ENCODE data around the gene INKA2. TPM values are rescaled to one million over a fixed set of nuclear protein-coding genes. Genes with fewer than 3 reads are reported as not detected.

INKA2 gene
- total RNA-seq, 2 donors from 2014 or later, result 1.0 TPM; not detected in 1

GRCh38 chr1:111709986-111710385 lies 29.2 kb downstream of the INKA2 start:
- DNase-seq, result no peak
- Histone ChIP-seq H3K27ac (no peak overlapping the region), H3K27me3 (no peaks in the 10 kb centered on the region), H3K4me3 (no peak overlapping the region), H3K4me1 (no peaks in the 10 kb centered on the region), H3K36me3 (replicated peaks in 1 of 2; ENCODE audit: insufficient read depth in 1 of 2, low read depth in 2 of 2) (peaks cover 0 to 5% of the 10 kb centered on the region in 2 donors), H3K9me3 (no peaks in the 10 kb centered on the region)
- TF ChIP-seq CTCF (IDR thresholded peaks at IDR 0.05) (no peak), POLR2A (IDR thresholded peaks at IDR 0.05) (no peak)
- ATAC-seq, result no peak
- intact Hi-C loops (cut with DNase I), result no loop called here
- WGBS, 2 donors, result 48 to 59% methylated on average over 1 of the region's 1 CpG

- ATAC-seq, result no peak
Observed at GRCh38 chr1:111707906-111708305, 31.3 kb downstream of the INKA2 start.

GRCh38 chr1:111706921-111707320 lies 32.3 kb downstream of the INKA2 start:
- peaks cover 0 to 7% of the 10 kb centered on the region in 2 donors for H3K36me3 ChIP-seq (replicated peaks in 1 of 2; ENCODE audit: insufficient read depth in 1 of 2, low read depth in 2 of 2)
- intact Hi-C loops (cut with DNase I), result no loop called here
- no peak for TF ChIP-seq CTCF (IDR thresholded peaks at IDR 0.05)
- no peak for TF ChIP-seq POLR2A (IDR thresholded peaks at IDR 0.05)

More at GRCh38 chr1:111707906-111708305, 31.3 kb downstream of the INKA2 start:
- intact Hi-C loops (cut with DNase I), result no loop called here
- Histone ChIP-seq H3K9me3 (no peaks in the 10 kb centered on the region), H3K27ac (no peak overlapping the region), H3K27me3 (no peaks in the 10 kb centered on the region), H3K4me3 (no peak overlapping the region), H3K4me1 (no peaks in the 10 kb centered on the region), H3K36me3 (replicated peaks in 1 of 2; ENCODE audit: insufficient read depth in 1 of 2, low read depth in 2 of 2) (peaks cover 0 to 7% of the 10 kb centered on the region in 2 donors)
- WGBS, 2 donors, result 73 to 74% methylated on average over 9 of the region's 9 CpGs
- TF ChIP-seq POLR2A (IDR thresholded peaks at IDR 0.05) (no peak), CTCF (IDR thresholded peaks at IDR 0.05) (no peak)
- no peak for DNase-seq

GRCh38 chr1:111705841-111706240 lies 33.4 kb downstream of the INKA2 start:
- peaks cover 0 to 7% of the 10 kb centered on the region in 2 donors for H3K36me3 ChIP-seq (replicated peaks in 1 of 2; ENCODE audit: insufficient read depth in 1 of 2, low read depth in 2 of 2)
- H3K4me3 ChIP-seq, result no peak overlapping the region
- H3K9me3 ChIP-seq, result no peaks in the 10 kb centered on the region
- no peak for TF ChIP-seq CTCF (IDR thresholded peaks at IDR 0.05)
- 75 to 76% methylated on average over 3 of the region's 3 CpGs for WGBS, 2 donors
- no peaks in the 10 kb centered on the region for H3K4me1 ChIP-seq
- no peak for DNase-seq
- intact Hi-C loops (cut with DNase I), result no loop called here
- no peak overlapping the region for H3K27ac ChIP-seq
- no peak for ATAC-seq
- no peaks in the 10 kb centered on the region for H3K27me3 ChIP-seq

More at GRCh38 chr1:111706921-111707320, 32.3 kb downstream of the INKA2 start:
- DNase-seq (no peak), ATAC-seq (no peak)
- no peak overlapping the region for H3K4me3 ChIP-seq
- WGBS, 2 donors, result 85 to 86% methylated on average over 2 of the region's 2 CpGs
- H3K27ac ChIP-seq, result no peak overlapping the region
- no peaks in the 10 kb centered on the region for H3K4me1 ChIP-seq
- no peaks in the 10 kb centered on the region for H3K27me3 ChIP-seq
- no peaks in the 10 kb centered on the region for H3K9me3 ChIP-seq

- Histone ChIP-seq H3K27me3 (no peaks in the 10 kb centered on the region), H3K36me3 (replicated peaks in 1 of 2; ENCODE audit: insufficient read depth in 1 of 2, low read depth in 2 of 2) (peaks cover 0 to 13% of the 10 kb centered on the region in 2 donors), H3K27ac (no peak overlapping the region), H3K9me3 (no peaks in the 10 kb centered on the region), H3K4me1 (no peaks in the 10 kb centered on the region), H3K4me3 (no peak overlapping the region)
- no peak for TF ChIP-seq POLR2A (IDR thresholded peaks at IDR 0.05)
- TF ChIP-seq CTCF (IDR thresholded peaks at IDR 0.05), result no peak
- intact Hi-C loops (cut with DNase I), result no loop called here
- DNase-seq (no peak), ATAC-seq (no peak)
Observed at GRCh38 chr1:111704776-111705175, 34.4 kb downstream of the INKA2 start.

Data from body of pancreas (tissue), 4 donors.